B cell (primary cell): ENCODE results near the gene PDGFA. TPM values are rescaled to one million over a fixed set of nuclear protein-coding genes. Genes with fewer than 3 reads are reported as not detected.

Experiments used
- ATAC-seq: fragments of 200-7000 bp; cut with Tn5 transposase; one replicate; pipeline ENCODE4 v1.10.0; 2021; ENCODE audit warnings: low read depth, mild to moderate bottlenecking, moderate number of reproducible peaks, moderate library complexity
- CTCF ChIA-PET: fragments of 350-600 bp; sonication (Branson Sonifier 250); formaldehyde crosslinking; loops from one replicate; lab custom pipeline; 2021; ENCODE audit warnings: antibody characterized with exemption, inconsistent platforms; lab: Charles Lee
- POLR2A ChIA-PET: fragments of 350-600 bp; sonication (Branson Sonifier 250); formaldehyde crosslinking; loops from one replicate; lab custom pipeline; 2021; ENCODE audit warnings: antibody characterized with exemption; lab: Charles Lee
- DNase-seq: peaks from one replicate; pipeline ENCODE4 v3.0.0; 2013
- H2AFZ ChIP-seq: 2 replicates; pipeline ENCODE4 v1.6.1; 2012; ENCODE audit warnings: mild to moderate bottlenecking, low read depth, low read length; ENCODE audit not compliant: insufficient read depth, poor library complexity, severe bottlenecking
- H3K27ac ChIP-seq, 2 donors: 1 replicate in 1 of 2; 2 replicates in 1 of 2; pipeline ENCODE4 v1.5.1; 2012 to 2013; ENCODE audit warnings: low read length in 2 of 2, mild to moderate bottlenecking in 2 of 2, moderate library complexity in 1 of 2
- H3K27me3 ChIP-seq, 4 experiments: fragments of 200-600 bp in 1 of 4; sonication (generic) in 1 of 4; replicated peaks in 1 of 4; 1 replicate in 2 of 4; 2 replicates in 2 of 4; pipeline versions ENCODE4 v1.6.1 to v1.7.0; 2013 to 2016; ENCODE audit warnings: low read length in 3 of 4, mild to moderate bottlenecking in 2 of 4, mixed read lengths in 1 of 4, moderate library complexity in 1 of 4; ENCODE audit not compliant: insufficient read depth in 4 of 4, control insufficient read depth in 3 of 4; ENCODE audit errors: control extremely low read depth in 1 of 4
- H3K36me3 ChIP-seq, 2 experiments: replicated peaks in 1 of 2; 1 replicate in 1 of 2; 2 replicates in 1 of 2; pipeline versions ENCODE4 v1.6.1 to v1.7.1; 2013; ENCODE audit warnings: low read length in 1 of 2; ENCODE audit not compliant: insufficient read depth in 2 of 2, control insufficient read depth in 1 of 2; ENCODE audit errors: control extremely low read depth in 1 of 2, extremely low read depth in 1 of 2
- H3K4me1 ChIP-seq, 2 donors: fragments of 200-600 bp in 1 of 2; sonication (generic) in 1 of 2; 1 replicate in 1 of 2; 2 replicates in 1 of 2; pipeline versions ENCODE4 v1.5.1 to v1.6.1; 2013 to 2017; ENCODE audit warnings: low read length in 2 of 2; ENCODE audit not compliant: control insufficient read depth in 2 of 2, insufficient read depth in 2 of 2
- H3K4me2 ChIP-seq: replicated peaks from 2 replicates; pipeline ENCODE3; 2012; ENCODE audit warnings: mild to moderate bottlenecking, low read depth, low read length; ENCODE audit not compliant: poor library complexity, severe bottlenecking
- H3K4me3 ChIP-seq, 5 experiments: fragments of 200-600 bp in 1 of 5; sonication (generic) in 1 of 5; 1 replicate in 3 of 5; 2 replicates in 2 of 5; pipeline versions ENCODE4 v1.5.1 to v1.7.0; 2011 to 2016; ENCODE audit warnings: low read length in 4 of 5, mild to moderate bottlenecking in 4 of 5, low read depth in 2 of 5, control low read depth in 1 of 5, moderate library complexity in 1 of 5; ENCODE audit not compliant: insufficient read depth in 1 of 5; ENCODE audit errors: control extremely low read depth in 1 of 5, extremely low read depth in 1 of 5
- H3K79me2 ChIP-seq: fragments of 200-600 bp; sonication (generic); one replicate; pipeline ENCODE4 v1.6.0; 2016; ENCODE audit warnings: low read length; ENCODE audit not compliant: control insufficient read depth, insufficient read depth
- H3K9ac ChIP-seq: fragments of 200-600 bp; sonication (generic); 2 replicates; pipeline ENCODE4 v1.6.1; 2017; ENCODE audit warnings: mild to moderate bottlenecking, low read length, moderate library complexity
- H3K9me3 ChIP-seq, 3 donors: one replicate each; pipeline versions ENCODE4 v1.6.1 to v1.7.1; 2013; ENCODE audit warnings: low read length in 2 of 3; ENCODE audit not compliant: control insufficient read depth in 2 of 3, insufficient read depth in 1 of 3; ENCODE audit errors: control extremely low read depth in 1 of 3
- H4K20me1 ChIP-seq: 2 replicates; pipeline ENCODE4 v1.6.0; 2012; ENCODE audit warnings: mild to moderate bottlenecking, low read length; ENCODE audit not compliant: insufficient read depth, control insufficient read depth, poor library complexity, severe bottlenecking
- H3K27ac Mint-ChIP-seq: one replicate; pipeline ENCODE4 v1.8.0; 2021; ENCODE audit warnings: mixed read lengths
- H3K27me3 Mint-ChIP-seq: one replicate; pipeline ENCODE4 v1.8.0; 2021; ENCODE audit warnings: mixed read lengths
- H3K4me1 Mint-ChIP-seq: one replicate; pipeline ENCODE4 v1.8.0; 2021; ENCODE audit warnings: mixed read lengths
- H3K4me3 Mint-ChIP-seq: one replicate; pipeline ENCODE4 v1.8.0; 2021; ENCODE audit warnings: mixed read lengths
- H3K9me3 Mint-ChIP-seq: one replicate; pipeline ENCODE4 v1.8.0; 2022; ENCODE audit warnings: mixed read lengths; ENCODE audit not compliant: insufficient read depth
- CTCF ChIP-seq: fragments of 200-600 bp; IDR thresholded peaks from one replicate; pipeline ENCODE4 v1.8.0; 2022; ENCODE audit warnings: antibody characterized with exemption, mild to moderate bottlenecking
- EZH2 ChIP-seq: IDR thresholded peaks from 2 replicates; pipeline ENCODE4 v1.6.1; 2012; ENCODE audit warnings: borderline replicate concordance, low read depth, mild to moderate bottlenecking, moderate library complexity, low read length; ENCODE audit not compliant: insufficient read depth, poor library complexity, severe bottlenecking
- WGBS: methylation state at CpG from one replicate; pipeline ENCODE4 v1.1.5; 2013; ENCODE audit warnings: missing lambda C conversion rate; ENCODE audit not compliant: insufficient coverage; 5-methylcytosine and 5-hydroxymethylcytosine counted together
- intact Hi-C: fragments of 100-400 bp; cut with micrococcal nuclease; formaldehyde crosslinking; loops from one replicate; pipeline ENCODE4 v1.10.0; 2022
- polyA plus RNA-seq: library from polyadenylated mRNA; depleted of rRNA; stranded (reverse); fragments of >200 nt; gene quantifications from 2 replicates; pipeline ENCODE4 v1.2.3, GENCODE V29; 2012
- total RNA-seq, 2 donors: library from RNA; stranded (reverse); fragments of 120-200 nt in 1 of 2; gene quantifications; 1 replicate in 1 of 2; 2 replicates in 1 of 2; pipeline versions ENCODE4 v1.2.3 to v1.2.4, GENCODE V29; 2013 to 2022

Gene PDGFA
- total and polyA plus RNA-seq, 2 donors (not counting 1 experiment from before 2014, with no cell fraction given) = 0.36 to 1.5 TPM

GRCh38 chr7:471866-472639 lies 47.6 kb downstream of the PDGFA start:
- no peak overlapping the region for H3K27ac Mint-ChIP-seq
- no peak overlapping the region for H3K4me3 Mint-ChIP-seq
- H3K9me3 Mint-ChIP-seq = peaks cover 11% of the 10 kb centered on the region
- H3K4me3 ChIP-seq = no peak overlapping the region
- no peak overlapping the region for H3K4me2 ChIP-seq
- no peak overlapping the region for H2AFZ ChIP-seq
- H3K9ac ChIP-seq = no peak overlapping the region
- H3K4me1 ChIP-seq = peaks cover 0 to 7% of the 10 kb centered on the region in 2 donors
- WGBS = 68% methylated on average over 22 of the region's 26 CpGs
- no peaks in the 10 kb centered on the region for H3K79me2 ChIP-seq
- intact Hi-C loops = no loop called here
- peaks cover 0 to 6% (median 1%) of the 10 kb centered on the region in 4 experiments for H3K27me3 ChIP-seq
- peaks cover 13% of the 10 kb centered on the region for H3K27me3 Mint-ChIP-seq
- H3K4me1 Mint-ChIP-seq = peaks cover 15% of the 10 kb centered on the region
- POLR2A ChIA-PET = no interaction called here
- CTCF ChIA-PET = no interaction called here
- peaks cover 0 to 52% (median 0%) of the 10 kb centered on the region in 3 donors for H3K9me3 ChIP-seq
- no peaks in the 10 kb centered on the region for H4K20me1 ChIP-seq
- no peaks in the 10 kb centered on the region for H3K36me3 ChIP-seq
- no peak overlapping the region for H3K27ac ChIP-seq
- DNase-seq (no peak), ATAC-seq (no peak)
- TF ChIP-seq EZH2 (no peak), CTCF (no peak)

GRCh38 chr7:471191-471865 lies 48.3 kb downstream of the PDGFA start:
- Histone ChIP-seq H3K79me2 (no peaks in the 10 kb centered on the region), H3K4me1 (peaks cover 0 to 7% of the 10 kb centered on the region in 2 donors), H4K20me1 (no peaks in the 10 kb centered on the region), H3K4me3 (no peak overlapping the region), H3K4me2 (no peak overlapping the region), H3K9me3 (peaks cover 0 to 52% (median 0%) of the 10 kb centered on the region in 3 donors), H3K27me3 (peaks cover 0 to 6% (median 1%) of the 10 kb centered on the region in 4 experiments), H3K36me3 (no peaks in the 10 kb centered on the region), H2AFZ (no peak overlapping the region), H3K9ac (no peak overlapping the region), H3K27ac (no peak overlapping the region)
- intact Hi-C loops = no loop called here
- POLR2A ChIA-PET = no interaction called here
- Mint-ChIP-seq H3K4me3 (no peak overlapping the region), H3K4me1 (peaks cover 15% of the 10 kb centered on the region), H3K27ac (no peak overlapping the region), H3K9me3 (peaks cover 11% of the 10 kb centered on the region), H3K27me3 (peaks cover 8% of the 10 kb centered on the region)
- CTCF ChIA-PET = no interaction called here
- no peak for DNase-seq
- no peak for ATAC-seq
- 91% methylated on average over 19 of the region's 21 CpGs for WGBS
- TF ChIP-seq CTCF = no peak
- no peak for TF ChIP-seq EZH2
